ENCODE data around the gene IQGAP2. TPM values are rescaled to one million over a fixed set of nuclear protein-coding genes. Genes with fewer than 3 reads are reported as not detected.

IQGAP2 gene
- total RNA-seq, 1 experiment from 2014 or later: 0.59 TPM

- CTCF ChIA-PET: no interaction called here
- ATAC-seq (no peak), DNase-seq (ENCODE audit: low read depth, low spot score) (no peak)
- Histone ChIP-seq H3K4me1 (ENCODE audit: control insufficient read depth, insufficient read depth, low read length) (no peaks in the 10 kb centered on the region), H3K36me3 (ENCODE audit: control insufficient read depth, insufficient read depth, low read length) (no peaks in the 10 kb centered on the region), H3K9me3 (ENCODE audit: control insufficient read depth, insufficient read depth, low read depth, low read length) (no peaks in the 10 kb centered on the region), H3K27ac (ENCODE audit: low read length) (no peak overlapping the region), H3K27me3 (ENCODE audit: control insufficient read depth, insufficient read depth, low read length) (peaks cover 12% of the 10 kb centered on the region; the same call in 1 of the 2 replicates), H3K4me3 (ENCODE audit: low read depth in 2 of 2, low read length in 2 of 2) (no peak overlapping the region)
- BruUV-seq (replicated peaks): no TSS peak
- in situ Hi-C loops (cut with HindIII; ENCODE audit: low pct_unique_long_range_greater_than_20kb, low sequenced_read_pairs): no loop called here
- intact Hi-C loops (cut with micrococcal nuclease; ENCODE audit: unreplicated experiment): no loop called here
- POLR2A ChIA-PET: no interaction called here
- TF ChIP-seq REST (IDR thresholded peaks at IDR 0.05; ENCODE audit: insufficient read depth in 1 of 2, low read depth in 2 of 2, low read length in 1 of 2): no peak
- no peak for TF ChIP-seq CTCF (IDR thresholded peaks at IDR 0.05)
- TF ChIP-seq POLR2AphosphoS5 (IDR thresholded peaks at IDR 0.05; ENCODE audit: low read depth, low read length): no peak
- no peak for TF ChIP-seq TCF7L2 (IDR thresholded peaks at IDR 0.05; ENCODE audit: low read depth, low read length)
- no peak for TF ChIP-seq SIN3A (IDR thresholded peaks at IDR 0.05; ENCODE audit: borderline replicate concordance, insufficient read depth, low read depth, low read length)
These were observed 54.8 kb downstream of the IQGAP2 start for GRCh38 chr5:76457674-76458485.

GRCh38 chr5:76458486-76458830 is 55.4 kb downstream of the IQGAP2 start:
- no peaks in the 10 kb centered on the region for H3K4me1 ChIP-seq (ENCODE audit: control insufficient read depth, insufficient read depth, low read length)
- ATAC-seq (no peak), DNase-seq (ENCODE audit: low read depth, low spot score) (no peak)
- intact Hi-C loops (cut with micrococcal nuclease; ENCODE audit: unreplicated experiment): no loop called here
- no TSS peak for BruUV-seq (replicated peaks)
- TF ChIP-seq SIN3A (IDR thresholded peaks at IDR 0.05; ENCODE audit: borderline replicate concordance, insufficient read depth, low read depth, low read length) (no peak), TCF7L2 (IDR thresholded peaks at IDR 0.05; ENCODE audit: low read depth, low read length) (no peak), POLR2AphosphoS5 (IDR thresholded peaks at IDR 0.05; ENCODE audit: low read depth, low read length) (no peak), CTCF (IDR thresholded peaks at IDR 0.05) (no peak), REST (IDR thresholded peaks at IDR 0.05; ENCODE audit: insufficient read depth in 1 of 2, low read depth in 2 of 2, low read length in 1 of 2) (no peak)
- no peak overlapping the region for H3K27ac ChIP-seq (ENCODE audit: low read length)
- peaks cover 17% of the 10 kb centered on the region for H3K27me3 ChIP-seq (ENCODE audit: control insufficient read depth, insufficient read depth, low read length)
- POLR2A ChIA-PET: no interaction called here
- H3K36me3 ChIP-seq (ENCODE audit: control insufficient read depth, insufficient read depth, low read length): no peaks in the 10 kb centered on the region
- H3K9me3 ChIP-seq (ENCODE audit: control insufficient read depth, insufficient read depth, low read depth, low read length): no peaks in the 10 kb centered on the region
- CTCF ChIA-PET: no interaction called here
- no peak overlapping the region for H3K4me3 ChIP-seq (ENCODE audit: low read depth in 2 of 2, low read length in 2 of 2)
- in situ Hi-C loops (cut with HindIII; ENCODE audit: low pct_unique_long_range_greater_than_20kb, low sequenced_read_pairs): no loop called here
